Activated naive CD8-positive, alpha-beta T cell treated with anti-CD3 and anti-CD28 coated beads for 36 hours (primary cell): ENCODE results near the gene FAF1. TPM values are rescaled to one million over a fixed set of nuclear protein-coding genes. Genes with fewer than 3 reads are reported as not detected.
A peak's percentile ranks its signal among the peaks of the same experiment; 100 is the strongest.

Experiments used
- DNase-seq: peaks from one replicate; pipeline ENCODE4 v3.0.0; 2021
- H3K27ac Mint-ChIP-seq: one replicate; pipeline ENCODE4 v1.8.0; 2022; ENCODE audit warnings: mild to moderate bottlenecking, moderate library complexity, mixed read lengths
- H3K27me3 Mint-ChIP-seq: one replicate; pipeline ENCODE4 v1.8.0; 2022; ENCODE audit warnings: mild to moderate bottlenecking, mixed read lengths
- H3K36me3 Mint-ChIP-seq: one replicate; pipeline ENCODE4 v1.8.0; 2021; ENCODE audit warnings: mild to moderate bottlenecking, mixed read lengths
- H3K4me1 Mint-ChIP-seq: one replicate; pipeline ENCODE4 v1.8.0; 2021; ENCODE audit warnings: mixed read lengths
- H3K4me3 Mint-ChIP-seq: one replicate; pipeline ENCODE4 v1.8.0; 2022; ENCODE audit warnings: mild to moderate bottlenecking, moderate library complexity, mixed read lengths
- H3K9me3 Mint-ChIP-seq: one replicate; pipeline ENCODE4 v1.8.0; 2022; ENCODE audit warnings: mixed read lengths
- total RNA-seq, 2 experiments: library from RNA; stranded (reverse); gene quantifications; one replicate each; pipeline ENCODE4 v1.2.3, GENCODE V29; 2021

FAF1 gene
- total RNA-seq, 2 experiments from 2014 or later, result 83.7 to 88.5 TPM

GRCh38 chr1:50424045-50424883 lies 535.8 kb downstream of the FAF1 start:
- Mint-ChIP-seq H3K36me3 (no peaks in the 10 kb centered on the region), H3K9me3 (no peaks in the 10 kb centered on the region), H3K4me3 (peak overlapping the region; percentile 77), H3K4me1 (peaks cover 55% of the 10 kb centered on the region), H3K27me3 (peaks cover 96% of the 10 kb centered on the region), H3K27ac (peak overlapping the region; percentile 20)
- DNase-seq, result no peak

- Mint-ChIP-seq H3K4me1 (peaks cover 55% of the 10 kb centered on the region), H3K36me3 (no peaks in the 10 kb centered on the region), H3K27me3 (peaks cover 91% of the 10 kb centered on the region), H3K4me3 (peak overlapping the region; percentile 77), H3K9me3 (no peaks in the 10 kb centered on the region), H3K27ac (no peak overlapping the region)
- no peak for DNase-seq
Observed at GRCh38 chr1:50423670-50424000, 536.4 kb downstream of the FAF1 start.

DNA sequence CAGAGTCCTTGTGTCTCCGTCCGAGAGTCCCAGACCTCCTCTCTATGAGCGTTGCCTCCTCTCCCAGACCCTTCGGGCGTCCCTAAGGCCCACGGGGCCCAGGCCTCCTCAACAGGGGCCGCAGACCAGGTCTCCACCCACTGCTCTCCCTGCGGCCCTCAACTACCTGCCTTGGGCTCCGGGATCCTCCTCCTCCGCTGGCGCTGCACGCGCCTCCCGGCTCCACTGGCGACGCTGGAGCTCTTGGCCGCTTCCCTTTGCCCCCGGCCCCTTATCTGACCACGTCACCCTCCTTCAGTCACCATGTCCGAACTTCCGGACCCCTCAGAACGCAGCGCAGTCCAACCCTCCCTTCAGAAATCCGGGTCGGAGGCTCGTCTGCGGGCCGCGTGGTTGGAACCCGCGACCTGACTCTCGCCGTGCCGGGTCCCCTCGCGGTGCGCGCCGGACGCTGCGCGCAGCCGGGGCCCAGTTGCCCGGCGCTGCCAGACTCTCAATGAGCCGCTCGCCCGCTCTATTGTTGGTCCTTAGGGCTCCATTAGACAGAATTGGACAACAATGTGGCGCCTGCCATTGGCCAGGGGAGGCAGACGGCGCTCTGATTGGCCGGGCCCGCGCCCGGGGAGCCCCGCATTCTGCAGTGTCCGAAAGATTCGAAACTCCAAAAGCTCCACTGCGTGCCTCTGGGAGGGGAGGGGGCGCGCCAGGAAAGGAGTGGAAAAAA lies 537.0 kb downstream of the FAF1 start, which contains the start of gene DMRTA2:
DMRTA2 (minus strand) TSS at position 498 of the 724 bp plus-strand sequence. CDS start 1,907 bp downstream, outside the sequence.
- H3K4me1 Mint-ChIP-seq, result peaks cover 53% of the 10 kb centered on the region
- no peaks in the 10 kb centered on the region for H3K36me3 Mint-ChIP-seq
- no peaks in the 10 kb centered on the region for H3K9me3 Mint-ChIP-seq
- peaks cover 91% of the 10 kb centered on the region for H3K27me3 Mint-ChIP-seq
- H3K4me3 Mint-ChIP-seq, result peak within 1 kb of the TSS; percentile 77
- peak within 1 kb of the TSS; percentile 20 for H3K27ac Mint-ChIP-seq
- no peak for DNase-seq

- H3K27ac Mint-ChIP-seq, result no peak overlapping the region
- H3K27me3 Mint-ChIP-seq, result peaks cover 91% of the 10 kb centered on the region
- H3K9me3 Mint-ChIP-seq, result no peaks in the 10 kb centered on the region
- DNase-seq, result no peak
- H3K4me1 Mint-ChIP-seq, result peaks cover 53% of the 10 kb centered on the region
- peak overlapping the region; percentile 59 for H3K4me3 Mint-ChIP-seq
- H3K36me3 Mint-ChIP-seq, result no peaks in the 10 kb centered on the region
Observed at GRCh38 chr1:50422675-50422945, 537.5 kb downstream of the FAF1 start.

DNA sequence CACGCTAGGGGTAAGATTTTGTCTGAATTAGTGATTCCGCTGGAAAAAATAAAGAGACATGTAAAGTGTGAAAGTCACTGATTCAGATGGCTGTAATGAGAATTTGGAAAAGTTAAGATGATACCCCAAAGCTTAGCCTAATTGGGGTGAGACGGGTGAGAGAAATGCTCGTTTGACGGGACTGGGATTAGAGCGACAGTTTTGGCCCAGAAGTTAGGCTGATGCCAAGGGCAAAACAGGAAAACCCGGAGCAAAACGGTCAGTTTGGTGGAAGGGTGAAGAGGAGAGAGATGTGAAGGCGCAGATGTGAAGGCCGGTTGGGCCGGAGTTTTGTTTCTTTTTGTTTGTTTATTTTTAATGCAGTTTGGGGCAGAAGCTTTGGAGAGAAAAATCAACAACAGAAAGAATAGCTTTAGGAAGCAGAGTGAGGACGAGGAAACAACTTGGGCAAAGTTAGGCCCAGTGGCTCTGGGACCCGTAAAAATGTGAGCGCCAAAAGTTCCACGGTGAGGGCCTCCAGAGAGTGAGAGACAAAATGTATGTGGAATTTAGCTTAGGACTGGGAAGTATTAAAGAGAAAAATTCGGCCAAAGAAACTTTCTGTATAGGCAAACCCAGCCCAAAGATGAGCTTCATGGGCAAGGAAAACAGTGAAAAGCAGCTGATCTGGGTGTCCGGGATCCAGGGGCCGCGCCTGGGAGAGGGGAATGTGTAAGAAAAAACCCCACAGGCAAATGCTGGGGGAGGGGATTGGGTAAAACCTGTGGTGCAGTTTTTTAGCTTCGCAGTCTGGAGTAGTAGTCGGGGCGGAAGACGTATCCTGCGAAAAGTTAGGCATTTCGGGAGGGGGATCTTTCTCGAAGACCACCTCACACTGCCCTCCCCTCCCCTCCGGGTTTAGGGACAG lies 538.0 kb downstream of the FAF1 start:
- H3K4me1 Mint-ChIP-seq, result peaks cover 50% of the 10 kb centered on the region
- no peaks in the 10 kb centered on the region for H3K36me3 Mint-ChIP-seq
- no peak overlapping the region for H3K4me3 Mint-ChIP-seq
- no peaks in the 10 kb centered on the region for H3K9me3 Mint-ChIP-seq
- H3K27me3 Mint-ChIP-seq, result peaks cover 91% of the 10 kb centered on the region
- no peak for DNase-seq
- H3K27ac Mint-ChIP-seq, result no peak overlapping the region

- Mint-ChIP-seq H3K36me3 (no peaks in the 10 kb centered on the region), H3K4me3 (no peak overlapping the region), H3K27ac (no peak overlapping the region), H3K4me1 (peaks cover 55% of the 10 kb centered on the region), H3K9me3 (no peaks in the 10 kb centered on the region), H3K27me3 (peaks cover 92% of the 10 kb centered on the region)
- DNase-seq, result no peak
Observed at GRCh38 chr1:50421366-50421748, 538.7 kb downstream of the FAF1 start.

DNA sequence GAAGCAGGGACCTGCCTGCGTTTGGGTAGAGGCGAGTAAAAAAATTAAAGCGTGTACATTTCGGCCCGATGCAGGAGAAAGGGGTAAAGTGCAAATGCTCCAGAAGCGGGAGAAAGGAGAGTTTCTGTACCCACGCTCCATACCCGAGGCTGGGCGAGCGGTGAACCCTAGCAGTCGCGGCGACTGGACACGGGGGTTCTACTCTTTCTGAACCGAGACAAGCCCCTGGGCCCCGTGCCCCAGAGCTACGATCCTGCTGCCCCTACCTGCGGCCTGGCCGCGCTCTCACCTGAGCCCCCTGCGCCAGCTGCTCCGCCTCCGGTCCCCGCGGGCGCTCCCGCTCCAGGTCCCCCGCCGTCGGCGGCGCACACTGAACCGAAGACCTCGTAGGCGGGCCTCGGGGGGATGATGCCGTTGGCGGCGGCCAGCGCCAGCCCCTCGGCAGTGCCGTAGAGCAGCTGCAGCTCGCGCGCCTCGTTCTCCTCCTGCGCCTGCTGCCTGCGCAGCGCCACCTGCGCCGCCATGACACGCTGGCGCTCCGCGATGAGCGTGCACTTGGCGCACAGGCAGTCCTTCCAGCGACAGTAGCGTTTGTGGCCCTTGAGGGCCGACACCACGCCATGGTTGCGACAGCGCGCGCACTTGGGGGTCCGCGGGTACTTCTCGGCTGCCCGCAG lies 539.2 kb downstream of the FAF1 start:
- H3K4me3 Mint-ChIP-seq, result no peak overlapping the region
- no peak overlapping the region for H3K27ac Mint-ChIP-seq
- no peaks in the 10 kb centered on the region for H3K36me3 Mint-ChIP-seq
- peak; percentile 55 for DNase-seq
- H3K4me1 Mint-ChIP-seq, result peaks cover 52% of the 10 kb centered on the region
- H3K27me3 Mint-ChIP-seq, result peaks cover 92% of the 10 kb centered on the region
- no peaks in the 10 kb centered on the region for H3K9me3 Mint-ChIP-seq

DNA sequence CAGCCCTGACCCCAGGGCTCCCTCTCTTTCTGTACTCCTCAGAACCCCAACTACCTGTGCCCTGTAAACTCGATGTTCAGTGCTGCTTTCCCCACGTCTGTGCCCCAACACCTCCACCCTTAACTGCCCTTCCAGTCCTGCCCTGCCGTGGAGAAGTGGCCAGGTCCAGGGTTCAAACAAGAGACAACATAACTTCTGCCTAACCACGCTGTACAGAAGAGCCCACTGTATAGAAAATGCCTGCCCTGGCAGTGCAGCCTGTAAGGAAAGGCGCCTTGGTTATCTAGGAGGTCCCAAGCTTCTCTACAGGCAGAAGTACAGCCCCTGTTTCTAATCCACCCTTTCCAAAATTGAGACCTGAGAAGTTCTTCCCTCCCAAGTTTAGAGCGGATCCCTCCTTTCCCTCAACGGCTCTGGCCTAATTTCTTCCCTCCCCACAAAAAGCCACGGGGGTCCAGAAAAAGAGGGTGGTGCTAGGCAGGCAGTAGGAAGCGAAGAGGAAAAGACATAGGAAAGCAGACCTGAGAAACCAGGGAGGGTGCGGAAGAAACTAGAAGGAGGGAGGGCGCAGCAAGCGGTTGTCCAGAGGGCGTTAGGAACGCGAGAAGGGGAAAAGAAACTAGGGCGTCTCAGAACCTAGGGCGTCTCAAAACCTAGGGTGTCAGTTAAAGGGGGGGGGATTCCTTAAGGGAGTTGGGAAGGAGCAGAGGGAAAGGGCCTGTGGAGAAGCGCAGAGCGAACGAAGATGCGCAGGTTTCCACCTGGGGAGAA lies 540.0 kb downstream of the FAF1 start:
- no peak overlapping the region for H3K27ac Mint-ChIP-seq
- no peak for DNase-seq
- H3K9me3 Mint-ChIP-seq, result no peaks in the 10 kb centered on the region
- peaks cover 47% of the 10 kb centered on the region for H3K4me1 Mint-ChIP-seq
- peak overlapping the region; percentile 6 for H3K4me3 Mint-ChIP-seq
- H3K27me3 Mint-ChIP-seq, result peaks cover 91% of the 10 kb centered on the region
- H3K36me3 Mint-ChIP-seq, result no peaks in the 10 kb centered on the region

GRCh38 chr1:50419192-50419906 lies 540.7 kb downstream of the FAF1 start:
- no peak for DNase-seq
- Mint-ChIP-seq H3K27me3 (peaks cover 91% of the 10 kb centered on the region), H3K4me1 (peaks cover 41% of the 10 kb centered on the region), H3K4me3 (no peak overlapping the region), H3K36me3 (no peaks in the 10 kb centered on the region), H3K9me3 (no peaks in the 10 kb centered on the region), H3K27ac (no peak overlapping the region)

- Mint-ChIP-seq H3K9me3 (peaks cover 2% of the 10 kb centered on the region), H3K4me3 (no peak overlapping the region), H3K36me3 (no peaks in the 10 kb centered on the region), H3K4me1 (peaks cover 35% of the 10 kb centered on the region), H3K27me3 (peaks cover 91% of the 10 kb centered on the region), H3K27ac (no peak overlapping the region)
- DNase-seq, result no peak
Observed at GRCh38 chr1:50418600-50419109, 541.4 kb downstream of the FAF1 start.

GRCh38 chr1:50417946-50418599 lies 542.0 kb downstream of the FAF1 start:
- Mint-ChIP-seq H3K36me3 (no peaks in the 10 kb centered on the region), H3K27ac (no peak overlapping the region), H3K4me3 (no peak overlapping the region), H3K9me3 (peaks cover 2% of the 10 kb centered on the region), H3K27me3 (peaks cover 90% of the 10 kb centered on the region), H3K4me1 (peaks cover 32% of the 10 kb centered on the region)
- no peak for DNase-seq

- no peaks in the 10 kb centered on the region for H3K36me3 Mint-ChIP-seq
- no peak for DNase-seq
- peaks cover 90% of the 10 kb centered on the region for H3K27me3 Mint-ChIP-seq
- no peak overlapping the region for H3K27ac Mint-ChIP-seq
- peaks cover 26% of the 10 kb centered on the region for H3K4me1 Mint-ChIP-seq
- H3K4me3 Mint-ChIP-seq, result no peak overlapping the region
- H3K9me3 Mint-ChIP-seq, result peaks cover 2% of the 10 kb centered on the region
Observed at GRCh38 chr1:50417507-50417906, 542.6 kb downstream of the FAF1 start.
